A673 (cell line): Measurements from ENCODE around the gene THBD. TPM values are rescaled to one million over a fixed set of nuclear protein-coding genes. Genes with fewer than 3 reads are reported as not detected.

Source experiments
- BruUV-seq: library from RNA; stranded (reverse); fragments of 400-500 nt; replicated peaks from 2 replicates; lab custom pipeline; 2021; lab: Mats Ljungman, UMichigan
- CTCF ChIA-PET: fragments of 300-600 bp; sonication (Branson Sonifier 250); formaldehyde crosslinking; loops from one replicate; lab custom pipeline; 2022; ENCODE audit warnings: antibody characterized with exemption; lab: Charles Lee
- POLR2A ChIA-PET: fragments of 300-600 bp; sonication (Branson Sonifier 250); formaldehyde crosslinking; loops from one replicate; lab custom pipeline; 2022; ENCODE audit warnings: antibody characterized with exemption; ENCODE audit not compliant: low non-redundant PET; lab: Charles Lee
- DNase-seq: peaks from one replicate; pipeline ENCODE4 v3.0.0-alpha.2; 2015; ENCODE audit warnings: low spot score
- H3K27ac ChIP-seq: fragments of 200-600 bp; sonication (generic); 2 replicates; pipeline ENCODE4 v1.5.1; 2016; ENCODE audit warnings: mixed run types, low read depth, mild to moderate bottlenecking, mixed read lengths, antibody characterized with exemption, low read length; ENCODE audit not compliant: poor library complexity, severe bottlenecking
- H3K27me3 ChIP-seq: fragments of 200-600 bp; sonication (generic); replicated peaks from 2 replicates; pipeline ENCODE4 v1.6.1; 2017; ENCODE audit warnings: mixed run types, low read depth, mild to moderate bottlenecking, mixed read lengths, antibody characterized with exemption, low read length; ENCODE audit not compliant: insufficient read depth, poor library complexity
- H3K36me3 ChIP-seq: fragments of 200-600 bp; sonication (generic); 2 replicates; pipeline ENCODE4 v1.6.1; 2016; ENCODE audit warnings: mixed run types, mild to moderate bottlenecking, mixed read lengths, antibody characterized with exemption, low read length; ENCODE audit not compliant: insufficient read depth, poor library complexity, severe bottlenecking
- H3K4me1 ChIP-seq: fragments of 200-600 bp; sonication (generic); 2 replicates; pipeline ENCODE4 v1.6.1; 2017; ENCODE audit warnings: mixed run types, mild to moderate bottlenecking, mixed read lengths, antibody characterized with exemption, low read length; ENCODE audit not compliant: insufficient read depth, poor library complexity, severe bottlenecking
- H3K4me3 ChIP-seq: fragments of 200-600 bp; sonication (generic); 2 replicates; pipeline ENCODE4 v1.5.1; 2016; ENCODE audit warnings: low read depth, mixed run types, mild to moderate bottlenecking, mixed read lengths, low read length; ENCODE audit not compliant: poor library complexity, severe bottlenecking
- H3K9me3 ChIP-seq: fragments of 200-600 bp; sonication (generic); 2 replicates; pipeline ENCODE4 v1.6.1; 2016; ENCODE audit warnings: mixed run types, low read depth, mild to moderate bottlenecking, mixed read lengths, antibody characterized with exemption, low read length; ENCODE audit not compliant: poor library complexity, severe bottlenecking
- EZH2 ChIP-seq: fragments of 200-600 bp; sonication (generic); IDR thresholded peaks from 2 replicates; pipeline ENCODE4 v1.6.1; 2017; ENCODE audit warnings: borderline replicate concordance, low read depth, mild to moderate bottlenecking, mixed read lengths, antibody characterized with exemption, low read length; ENCODE audit not compliant: poor library complexity, severe bottlenecking
- intact Hi-C: fragments of 100-400 bp; cut with micrococcal nuclease; formaldehyde crosslinking; loops from one replicate; pipeline ENCODE4 v1.10.0; 2022; ENCODE audit not compliant: unreplicated experiment
- total RNA-seq: library from RNA; stranded (reverse); gene quantifications from 2 replicates; pipeline ENCODE4 v1.2.3, GENCODE V29; 2021
- TF ChIP-seq, protein P1 (sequence below): fragments of 300-800, 200-600 bp; sonication (generic); conservative IDR thresholded peaks from 2 replicates; pipeline ENCODE4 v1.5.1; 2017; ENCODE audit warnings: low read depth, mild to moderate bottlenecking, antibody characterized with exemption, low read length, moderate library complexity, mixed read lengths

Gene THBD
- total RNA-seq, 1 experiment from 2014 or later: not detected

GRCh38 chr20:23042270-23042669 lies 7.2 kb downstream of the THBD start:
- BruUV-seq: no TSS peak
- Histone ChIP-seq H3K4me3 (no peak overlapping the region), H3K4me1 (no peaks in the 10 kb centered on the region), H3K27ac (no peak overlapping the region), H3K27me3 (peaks cover 85% of the 10 kb centered on the region), H3K36me3 (no peaks in the 10 kb centered on the region), H3K9me3 (no peaks in the 10 kb centered on the region)
- DNase-seq: no peak
- intact Hi-C loops: no loop called here
- TF ChIP-seq, protein P1, sequence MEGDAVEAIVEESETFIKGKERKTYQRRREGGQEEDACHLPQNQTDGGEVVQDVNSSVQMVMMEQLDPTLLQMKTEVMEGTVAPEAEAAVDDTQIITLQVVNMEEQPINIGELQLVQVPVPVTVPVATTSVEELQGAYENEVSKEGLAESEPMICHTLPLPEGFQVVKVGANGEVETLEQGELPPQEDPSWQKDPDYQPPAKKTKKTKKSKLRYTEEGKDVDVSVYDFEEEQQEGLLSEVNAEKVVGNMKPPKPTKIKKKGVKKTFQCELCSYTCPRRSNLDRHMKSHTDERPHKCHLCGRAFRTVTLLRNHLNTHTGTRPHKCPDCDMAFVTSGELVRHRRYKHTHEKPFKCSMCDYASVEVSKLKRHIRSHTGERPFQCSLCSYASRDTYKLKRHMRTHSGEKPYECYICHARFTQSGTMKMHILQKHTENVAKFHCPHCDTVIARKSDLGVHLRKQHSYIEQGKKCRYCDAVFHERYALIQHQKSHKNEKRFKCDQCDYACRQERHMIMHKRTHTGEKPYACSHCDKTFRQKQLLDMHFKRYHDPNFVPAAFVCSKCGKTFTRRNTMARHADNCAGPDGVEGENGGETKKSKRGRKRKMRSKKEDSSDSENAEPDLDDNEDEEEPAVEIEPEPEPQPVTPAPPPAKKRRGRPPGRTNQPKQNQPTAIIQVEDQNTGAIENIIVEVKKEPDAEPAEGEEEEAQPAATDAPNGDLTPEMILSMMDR: no peak
- TF ChIP-seq EZH2: no peak
- ChIA-PET CTCF (interaction anchor here (0.6 kb wide), 1 partner anchor 741 kb away, joined by 3 read pairs; no protein-coding TSS in a partner anchor), POLR2A (interaction anchor here (0.7 kb wide), 1 partner anchor 111 kb away, joined by 9 read pairs; no protein-coding TSS in a partner anchor)

GRCh38 chr20:23039885-23040508 lies 9.5 kb downstream of the THBD start:
- BruUV-seq: no TSS peak
- CTCF ChIA-PET: no interaction called here
- intact Hi-C loops: no loop called here
- DNase-seq: no peak
- POLR2A ChIA-PET: no interaction called here
- peaks cover 70% of the 10 kb centered on the region for H3K27me3 ChIP-seq
- no peak overlapping the region for H3K27ac ChIP-seq
- H3K4me1 ChIP-seq: no peaks in the 10 kb centered on the region
- no peaks in the 10 kb centered on the region for H3K9me3 ChIP-seq
- TF ChIP-seq, protein P1: no peak
- no peak for TF ChIP-seq EZH2
- H3K36me3 ChIP-seq: no peaks in the 10 kb centered on the region
- no peak overlapping the region for H3K4me3 ChIP-seq

- peaks cover 74% of the 10 kb centered on the region for H3K27me3 ChIP-seq
- BruUV-seq: no TSS peak
- TF ChIP-seq, protein P1: no peak
- TF ChIP-seq EZH2: no peak
- no peak overlapping the region for H3K27ac ChIP-seq
- intact Hi-C loops: no loop called here
- CTCF ChIA-PET: no interaction called here
- H3K36me3 ChIP-seq: no peaks in the 10 kb centered on the region
- no peak for DNase-seq
- no peaks in the 10 kb centered on the region for H3K9me3 ChIP-seq
- POLR2A ChIA-PET: no interaction called here
- H3K4me1 ChIP-seq: no peaks in the 10 kb centered on the region
- H3K4me3 ChIP-seq: no peak overlapping the region
Measured at GRCh38 chr20:23039136-23039875, 10.2 kb downstream of the THBD start.
